Right atrium auricular region (tissue), 2 donors: ENCODE measurements around the gene SLFNL1. TPM values are rescaled to one million over a fixed set of nuclear protein-coding genes. Genes with fewer than 3 reads are reported as not detected.

ENCODE experiments used
- DNase-seq: peaks from one replicate; pipeline ENCODE4 v3.0.0-alpha.2; 2019; ENCODE audit warnings: low spot score
- H3K27ac ChIP-seq, 2 donors: fragments of 200-600 bp; sonication (generic); 1 replicate in 1 of 2; 2 replicates in 1 of 2; pipeline ENCODE4 v1.5.1; 2016 to 2019
- H3K27me3 ChIP-seq, 2 donors: fragments of 200-600 bp; sonication (generic); one replicate each; pipeline versions ENCODE4 v1.5.1 to v1.6.0; 2017 to 2019
- H3K36me3 ChIP-seq: fragments of 200-600 bp; sonication (generic); one replicate; pipeline ENCODE4 v1.5.1; 2016
- H3K4me1 ChIP-seq, 2 donors: fragments of 200-600 bp; sonication (generic); one replicate each; pipeline versions ENCODE4 v1.5.1 to v1.6.0; 2017 to 2019
- H3K4me3 ChIP-seq, 2 donors: fragments of 200-600 bp; sonication (generic); 1 replicate in 1 of 2; 2 replicates in 1 of 2; pipeline ENCODE4 v1.5.1; 2017 to 2019; ENCODE audit warnings: mild to moderate bottlenecking in 1 of 2, moderate library complexity in 1 of 2
- H3K9me3 ChIP-seq, 2 donors: fragments of 200-600 bp; sonication (generic); one replicate each; pipeline ENCODE4 v1.5.1; 2019
- total RNA-seq, 2 donors: library from RNA; depleted of rRNA; stranded (reverse); fragments of >200 nt; gene quantifications; one replicate each; pipeline ENCODE4 v1.1.0, GENCODE V29; 2016
- TF ChIP-seq, protein P1 (sequence below), 2 donors: fragments of 200-600 bp; sonication (generic); IDR thresholded peaks; one replicate each; pipeline ENCODE4 v1.5.1; 2019; ENCODE audit warnings: antibody characterized with exemption in 2 of 2

SLFNL1 gene
- total RNA-seq, 2 donors from 2014 or later: 0.59 TPM; not detected in 1

DNA sequence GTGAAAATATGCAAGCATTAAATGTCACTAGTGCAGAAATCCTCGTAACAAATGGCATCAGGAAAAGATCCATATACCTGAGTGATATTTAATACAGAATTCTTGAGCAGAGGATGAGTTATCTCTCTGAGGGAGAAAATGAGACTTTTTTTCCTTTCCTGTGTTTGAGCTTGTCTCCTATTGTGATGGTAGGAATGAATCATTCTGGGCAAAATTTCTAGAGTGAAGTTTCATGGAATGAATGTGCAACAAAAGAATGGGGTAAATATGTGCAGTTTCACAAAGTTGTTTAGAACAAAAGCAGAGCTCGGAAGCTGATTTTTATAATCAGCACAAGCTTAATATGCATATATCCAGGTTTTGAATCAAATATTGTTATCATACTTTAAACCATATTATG is 37.5 kb downstream of the SLFNL1 start:
- Histone ChIP-seq H3K4me1 (peaks cover 0 to 35% of the 10 kb centered on the region in 2 donors), H3K36me3 (peaks cover 28% of the 10 kb centered on the region), H3K27ac (no peak overlapping the region)

GRCh38 chr1:40983286-40983685 is 38.2 kb downstream of the SLFNL1 start:
- H3K36me3 ChIP-seq: peaks cover 20% of the 10 kb centered on the region
- H3K4me3 ChIP-seq: no peak overlapping the region
- no peaks in the 10 kb centered on the region for H3K9me3 ChIP-seq
- no peaks in the 10 kb centered on the region for H3K27me3 ChIP-seq
- H3K27ac ChIP-seq: no peak overlapping the region
- H3K4me1 ChIP-seq: peaks cover 0 to 38% of the 10 kb centered on the region in 2 donors
- TF ChIP-seq, protein P1, sequence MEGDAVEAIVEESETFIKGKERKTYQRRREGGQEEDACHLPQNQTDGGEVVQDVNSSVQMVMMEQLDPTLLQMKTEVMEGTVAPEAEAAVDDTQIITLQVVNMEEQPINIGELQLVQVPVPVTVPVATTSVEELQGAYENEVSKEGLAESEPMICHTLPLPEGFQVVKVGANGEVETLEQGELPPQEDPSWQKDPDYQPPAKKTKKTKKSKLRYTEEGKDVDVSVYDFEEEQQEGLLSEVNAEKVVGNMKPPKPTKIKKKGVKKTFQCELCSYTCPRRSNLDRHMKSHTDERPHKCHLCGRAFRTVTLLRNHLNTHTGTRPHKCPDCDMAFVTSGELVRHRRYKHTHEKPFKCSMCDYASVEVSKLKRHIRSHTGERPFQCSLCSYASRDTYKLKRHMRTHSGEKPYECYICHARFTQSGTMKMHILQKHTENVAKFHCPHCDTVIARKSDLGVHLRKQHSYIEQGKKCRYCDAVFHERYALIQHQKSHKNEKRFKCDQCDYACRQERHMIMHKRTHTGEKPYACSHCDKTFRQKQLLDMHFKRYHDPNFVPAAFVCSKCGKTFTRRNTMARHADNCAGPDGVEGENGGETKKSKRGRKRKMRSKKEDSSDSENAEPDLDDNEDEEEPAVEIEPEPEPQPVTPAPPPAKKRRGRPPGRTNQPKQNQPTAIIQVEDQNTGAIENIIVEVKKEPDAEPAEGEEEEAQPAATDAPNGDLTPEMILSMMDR (IDR thresholded peaks at IDR 0.05): no peak
- DNase-seq: no peak

More for the DNA sequence above, 37.5 kb downstream of the SLFNL1 start:
- TF ChIP-seq, protein P1 (IDR thresholded peaks at IDR 0.05): no peak
- Histone ChIP-seq H3K9me3 (no peaks in the 10 kb centered on the region), H3K4me3 (no peak overlapping the region), H3K27me3 (no peaks in the 10 kb centered on the region)
- DNase-seq: no peak

- TF ChIP-seq, protein P1 (IDR thresholded peaks at IDR 0.05): no peak
- H3K36me3 ChIP-seq: peaks cover 18% of the 10 kb centered on the region
- no peak for DNase-seq
- H3K4me3 ChIP-seq: no peak overlapping the region
- H3K27ac ChIP-seq: peak overlapping the region; percentile 12 to 46
- no peaks in the 10 kb centered on the region for H3K27me3 ChIP-seq
- no peaks in the 10 kb centered on the region for H3K9me3 ChIP-seq
- H3K4me1 ChIP-seq: peaks cover 0 to 35% of the 10 kb centered on the region in 2 donors
These were observed 38.8 kb downstream of the SLFNL1 start for GRCh38 chr1:40982721-40983120.

DNA sequence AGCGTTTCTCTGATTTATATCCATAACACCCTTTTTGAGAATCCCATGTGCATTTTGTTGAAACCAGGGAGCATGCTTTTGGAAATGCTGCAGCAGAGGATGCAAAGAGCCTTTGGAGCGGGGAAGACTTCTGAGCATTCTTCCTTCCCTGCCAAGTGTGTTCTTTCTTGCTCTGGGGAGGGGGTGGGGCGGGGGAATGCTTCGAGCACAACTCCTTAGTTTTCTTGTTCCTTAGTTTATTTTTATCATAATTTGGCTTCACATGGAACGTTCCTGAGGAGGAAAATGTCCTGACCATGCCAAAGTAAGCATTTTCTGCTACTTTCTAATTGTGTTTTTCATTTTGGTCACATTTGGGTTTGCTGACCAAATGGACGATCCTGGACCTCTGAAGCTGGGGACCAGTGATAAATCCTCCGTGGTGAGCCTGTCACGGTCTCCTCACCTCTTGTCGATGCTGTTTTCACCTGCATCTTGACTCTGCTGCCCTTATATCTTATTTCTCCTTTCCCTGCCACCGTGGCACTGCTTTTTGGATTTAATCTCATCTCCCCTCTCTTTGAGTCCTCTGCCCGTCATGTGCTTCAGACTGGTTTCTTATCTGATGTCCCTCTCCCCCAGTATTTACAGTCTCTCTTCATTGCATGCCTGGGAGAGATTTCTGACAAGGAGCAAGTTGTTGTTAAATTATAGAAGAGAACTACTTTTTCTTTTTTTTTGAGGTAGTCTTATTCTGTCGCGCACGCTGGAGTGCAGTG is 39.7 kb downstream of the SLFNL1 start:
- Histone ChIP-seq H3K9me3 (no peaks in the 10 kb centered on the region), H3K36me3 (peaks cover 9% of the 10 kb centered on the region), H3K27ac (peak overlapping the region; percentile 12 to 46), H3K4me1 (peaks cover 0 to 26% of the 10 kb centered on the region in 2 donors), H3K27me3 (no peaks in the 10 kb centered on the region), H3K4me3 (no peak overlapping the region)
- no peak for DNase-seq
- TF ChIP-seq, protein P1 (IDR thresholded peaks at IDR 0.05): no peak

- Histone ChIP-seq H3K4me1 (peaks cover 0 to 21% of the 10 kb centered on the region in 2 donors), H3K4me3 (peak overlapping the region; percentile 47 to 75), H3K36me3 (peaks cover 8% of the 10 kb centered on the region), H3K9me3 (no peaks in the 10 kb centered on the region), H3K27ac (peak overlapping the region; percentile 91 to 93), H3K27me3 (no peaks in the 10 kb centered on the region)
- DNase-seq: no peak
- TF ChIP-seq, protein P1 (IDR thresholded peaks at IDR 0.05): no peak
These were observed 40.9 kb downstream of the SLFNL1 start for GRCh38 chr1:40980453-40981121.
